WTC11 (cell line): Measurements from ENCODE around the gene GOLPH3.

Source experiments
- ATF2 ChIP-seq: sonication (generic); formaldehyde crosslinking; IDR thresholded peaks from 2 replicates; pipeline ENCODE4 v1.8.1; 2022; ENCODE audit warnings: low read depth, missing genetic modification reagents, borderline replicate concordance
- ATF3 ChIP-seq: sonication (generic); formaldehyde crosslinking; conservative IDR thresholded peaks from 2 replicates; pipeline ENCODE4 v1.8.1; 2022; ENCODE audit warnings: mild to moderate bottlenecking, missing genetic modification reagents
- CTCF ChIP-seq: fragments of 200-600 bp; IDR thresholded peaks from 2 replicates; pipeline ENCODE4 v1.8.0; 2022; ENCODE audit warnings: antibody characterized with exemption
- FOXK1 ChIP-seq: sonication (generic); formaldehyde crosslinking; IDR thresholded peaks from 2 replicates; pipeline ENCODE4 v1.8.0; 2022; ENCODE audit warnings: mild to moderate bottlenecking, moderate library complexity, missing genetic modification reagents
- FOXP4 ChIP-seq: sonication (generic); formaldehyde crosslinking; IDR thresholded peaks from 2 replicates; pipeline ENCODE4 v1.8.0; 2022; ENCODE audit warnings: mild to moderate bottlenecking, missing genetic modification reagents
- MXD4 ChIP-seq: fragments of 250-450 bp; sonication (Bioruptor Pico); IDR thresholded peaks from 2 replicates; pipeline ENCODE4 v1.8.0; 2021; ENCODE audit warnings: mild to moderate bottlenecking, moderate library complexity, borderline replicate concordance
- NFYB ChIP-seq: sonication (generic); formaldehyde crosslinking; conservative IDR thresholded peaks from 2 replicates; pipeline ENCODE4 v1.8.0; 2022; ENCODE audit warnings: low read depth, missing genetic modification reagents
- SMAD4 ChIP-seq: sonication (generic); formaldehyde crosslinking; IDR thresholded peaks from 2 replicates; pipeline ENCODE4 v1.8.0; 2022; ENCODE audit warnings: mild to moderate bottlenecking, missing genetic modification reagents
- TP53 ChIP-seq: sonication (generic); formaldehyde crosslinking; IDR thresholded peaks from 2 replicates; pipeline ENCODE4 v1.8.1; 2023; ENCODE audit warnings: mild to moderate bottlenecking, missing genetic modification reagents

- TF ChIP-seq TP53 (CRISPR knock-in tag), result no peak
- TF ChIP-seq CTCF, result no peak
- TF ChIP-seq ATF3 (CRISPR knock-in tag), result no peak
- TF ChIP-seq FOXK1, result no peak
- TF ChIP-seq SMAD4 (CRISPR knock-in tag), result no peak
- no peak for TF ChIP-seq ATF2
- TF ChIP-seq MXD4 (CRISPR knock-in tag), result no peak
- TF ChIP-seq FOXP4 (CRISPR knock-in tag), result no peak
- TF ChIP-seq NFYB, result no peak
Measured at GRCh38 chr5:32153723-32154122, 20.4 kb downstream of the GOLPH3 start.
